Measurements from ENCODE around the gene ZNF678. TPM values are rescaled to one million over a fixed set of nuclear protein-coding genes. Genes with fewer than 3 reads are reported as not detected.
"Not testable (repeated sequence)": the region's sequence is repeated elsewhere in the genome, so short reads cannot be mapped to it uniquely, and the experiment has no call there.

ZNF678 gene
- total RNA-seq, 4 donors from 2014 or later, result 2.3 to 7.3 (median 4.9) TPM

- no peak overlapping the region for H3K27ac ChIP-seq
- no peak for DNase-seq
- intact Hi-C loops (cut with DNase I; ENCODE audit: low total_unique reads) (no loop called here), in situ Hi-C loops (cut with MboI; ENCODE audit: low sequenced_read_pairs in 4 of 4) (loop anchor here in 2 of 4 donors (25.0 kb wide), 1 partner anchor 221 kb away; no protein-coding TSS in a partner anchor)
- no peaks in the 10 kb centered on the region for H3K27me3 ChIP-seq
- H3K9me3 ChIP-seq, result no peaks in the 10 kb centered on the region
- no peak overlapping the region for H3K4me3 ChIP-seq
- H3K36me3 ChIP-seq, result no peaks in the 10 kb centered on the region
- H3K4me1 ChIP-seq, result no peaks in the 10 kb centered on the region
- TF ChIP-seq POLR2A (IDR thresholded peaks at IDR 0.05) (no peak), CTCF (IDR thresholded peaks at IDR 0.05 in 4 of 5, conservative IDR thresholded peaks at IDR 0.05 in 1 of 5) (no peak)
- no peak for ATAC-seq
Observed at GRCh38 chr1:227707846-227708245, 144.5 kb downstream of the ZNF678 start.

DNA sequence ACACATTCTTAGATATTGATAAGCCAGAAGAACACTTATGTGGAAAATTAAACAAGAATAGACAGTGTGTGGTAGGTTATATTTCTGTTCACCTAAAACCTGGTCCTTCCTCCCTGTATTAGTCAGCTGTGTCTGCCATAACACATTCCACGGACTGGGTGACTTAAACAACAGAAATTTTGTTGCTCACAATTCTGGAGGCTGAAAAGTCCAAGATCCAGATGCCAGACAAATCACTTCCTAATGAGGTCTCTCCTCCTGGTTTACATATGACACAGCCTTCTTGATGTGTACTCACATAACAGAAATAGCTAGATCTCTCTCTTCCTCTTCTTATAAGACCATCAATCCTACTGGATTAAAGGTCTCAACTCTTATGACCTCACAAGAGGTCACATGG is 146.1 kb downstream of the ZNF678 start:
- ATAC-seq (no peak), DNase-seq (no peak)
- Histone ChIP-seq H3K9me3 (no peaks in the 10 kb centered on the region), H3K36me3 (no peaks in the 10 kb centered on the region), H3K4me3 (no peak overlapping the region), H3K27ac (no peak overlapping the region), H3K27me3 (no peaks in the 10 kb centered on the region), H3K4me1 (no peaks in the 10 kb centered on the region)
- intact Hi-C loops (cut with DNase I; ENCODE audit: low total_unique reads), result no loop called here
- in situ Hi-C loops (cut with MboI; ENCODE audit: low sequenced_read_pairs in 4 of 4), result loop anchor here in 2 of 4 donors (25.0 kb wide), 1 partner anchor 222 kb away; no protein-coding TSS in a partner anchor
- TF ChIP-seq CTCF (IDR thresholded peaks at IDR 0.05 in 4 of 5, conservative IDR thresholded peaks at IDR 0.05 in 1 of 5) (no peak), POLR2A (IDR thresholded peaks at IDR 0.05) (no peak)

GRCh38 chr1:227710474-227710873 is 147.1 kb downstream of the ZNF678 start:
- DNase-seq; H3K27ac ChIP-seq; intact Hi-C loops (cut with DNase I; ENCODE audit: low total_unique reads); H3K4me3 ChIP-seq; H3K27me3 ChIP-seq; H3K36me3 ChIP-seq; ATAC-seq; H3K4me1 ChIP-seq; H3K9me3 ChIP-seq: not testable (repeated sequence)
- in situ Hi-C loops (cut with MboI; ENCODE audit: low sequenced_read_pairs in 4 of 4), result loop anchor here in 2 of 4 donors (25.0 kb wide), 1 partner anchor 223 kb away; no protein-coding TSS in a partner anchor

DNA sequence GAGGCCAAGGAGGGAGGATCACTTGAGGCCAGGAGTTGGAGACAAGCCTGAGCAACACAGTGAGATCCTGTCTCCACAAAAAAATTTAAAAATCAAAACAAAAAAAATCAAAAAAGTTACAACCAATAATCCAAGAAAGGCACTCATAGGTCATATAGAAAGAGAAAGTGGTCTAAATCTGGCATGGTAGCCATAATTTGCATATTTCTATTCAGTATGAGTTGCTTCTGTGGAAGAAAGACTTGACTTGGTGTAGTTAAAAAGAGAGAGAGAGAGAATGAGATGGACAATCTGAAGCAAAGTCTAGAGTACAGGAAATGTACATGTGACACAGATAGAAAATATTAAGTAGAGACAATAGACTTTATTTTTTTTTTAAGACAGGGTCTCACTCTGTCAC is 149.3 kb downstream of the ZNF678 start:
- Histone ChIP-seq H3K4me3 (no peak overlapping the region), H3K27ac (no peak overlapping the region), H3K27me3 (no peaks in the 10 kb centered on the region), H3K36me3 (no peaks in the 10 kb centered on the region), H3K9me3 (no peaks in the 10 kb centered on the region), H3K4me1 (no peaks in the 10 kb centered on the region)
- no peak for ATAC-seq
- intact Hi-C loops (cut with DNase I; ENCODE audit: low total_unique reads), result no loop called here
- in situ Hi-C loops (cut with MboI; ENCODE audit: low sequenced_read_pairs in 4 of 4), result loop anchor here in 2 of 4 donors (25.0 kb wide), 1 partner anchor 225 kb away; no protein-coding TSS in a partner anchor
- no peak for DNase-seq
- TF ChIP-seq POLR2A (IDR thresholded peaks at IDR 0.05), result no peak
- no peak for TF ChIP-seq CTCF (IDR thresholded peaks at IDR 0.05 in 4 of 5, conservative IDR thresholded peaks at IDR 0.05 in 1 of 5)

DNA sequence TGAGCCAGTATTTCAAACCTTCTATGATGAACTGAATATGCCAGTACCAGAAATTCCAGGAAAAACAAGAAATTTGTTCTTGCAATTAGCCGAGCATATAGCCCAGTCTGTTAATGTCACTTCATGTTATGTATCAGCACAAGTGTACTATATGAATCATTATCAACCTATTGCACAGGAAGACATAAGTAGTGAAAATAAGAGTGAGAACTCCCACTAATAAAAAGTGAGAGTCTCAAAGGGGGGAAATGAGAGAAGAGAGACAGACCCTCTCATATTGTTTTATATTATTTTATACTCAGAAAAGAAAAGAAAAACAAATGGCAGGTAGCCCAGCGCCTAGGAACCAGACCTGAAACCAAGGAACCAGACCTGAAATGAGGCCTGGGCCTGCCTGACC is 155.6 kb downstream of the ZNF678 start:
- no peak overlapping the region for H3K27ac ChIP-seq
- TF ChIP-seq POLR2A (IDR thresholded peaks at IDR 0.05) (no peak), CTCF (IDR thresholded peaks at IDR 0.05 in 4 of 5, conservative IDR thresholded peaks at IDR 0.05 in 1 of 5) (no peak)
- no peaks in the 10 kb centered on the region for H3K36me3 ChIP-seq
- ATAC-seq (no peak), DNase-seq (no peak)
- H3K4me1 ChIP-seq, result no peaks in the 10 kb centered on the region
- intact Hi-C loops (cut with DNase I; ENCODE audit: low total_unique reads), result no loop called here
- in situ Hi-C loops (cut with MboI; ENCODE audit: low sequenced_read_pairs in 4 of 4), result loop anchor here in 2 of 4 donors (25.0 kb wide), 1 partner anchor 232 kb away; no protein-coding TSS in a partner anchor
- H3K4me3 ChIP-seq, result no peak overlapping the region
- no peaks in the 10 kb centered on the region for H3K27me3 ChIP-seq
- no peaks in the 10 kb centered on the region for H3K9me3 ChIP-seq
